CD4-positive, alpha-beta T cell (primary cell): ENCODE data around the gene EPM2AIP1. TPM values are rescaled to one million over a fixed set of nuclear protein-coding genes. Genes with fewer than 3 reads are reported as not detected.

ENCODE experiments used
- ATAC-seq: fragments of 200-7000 bp; cut with Tn5 transposase; one replicate; pipeline ENCODE4 v1.10.0; 2022; ENCODE audit warnings: mild to moderate bottlenecking; ENCODE audit not compliant: poor library complexity
- CTCF ChIA-PET: fragments of 350-600 bp; sonication (Branson Sonifier 250); formaldehyde crosslinking; loops from one replicate; lab custom pipeline; 2021; ENCODE audit warnings: antibody characterized with exemption, inconsistent platforms; lab: Charles Lee
- POLR2A ChIA-PET: fragments of 350-600 bp; sonication (Branson Sonifier 250); formaldehyde crosslinking; loops from one replicate; lab custom pipeline; 2021; ENCODE audit warnings: antibody characterized with exemption, inconsistent platforms; lab: Charles Lee
- DNase-seq, 14 experiments: peaks; one replicate each; pipeline ENCODE4 v3.0.0-alpha.2; 2013 to 2020; ENCODE audit warnings: mixed read lengths in 2 of 14
- H3K27ac ChIP-seq, 2 donors: one replicate each; pipeline versions ENCODE4 v1.5.1 to v1.7.0; 2013; ENCODE audit warnings: low read length in 2 of 2, low read depth in 1 of 2, mild to moderate bottlenecking in 1 of 2
- H3K27me3 ChIP-seq, 2 experiments: 1 replicate in 1 of 2; 2 replicates in 1 of 2; pipeline versions ENCODE4 v1.6.1 to v1.7.0; 2013; ENCODE audit warnings: low read length in 2 of 2, control low read depth in 1 of 2, mild to moderate bottlenecking in 1 of 2, moderate library complexity in 1 of 2; ENCODE audit not compliant: insufficient read depth in 2 of 2, control insufficient read depth in 1 of 2
- H3K36me3 ChIP-seq: one replicate; pipeline ENCODE4 v1.6.1; 2013; ENCODE audit warnings: low read length, control low read depth; ENCODE audit not compliant: insufficient read depth
- H3K4me1 ChIP-seq: one replicate; pipeline ENCODE4 v1.6.1; 2013; ENCODE audit warnings: low read length, control low read depth; ENCODE audit not compliant: insufficient read depth
- H3K4me3 ChIP-seq: one replicate; pipeline ENCODE4 v1.5.1; 2013; ENCODE audit warnings: mild to moderate bottlenecking, low read length, moderate library complexity
- H3K9me3 ChIP-seq, 2 experiments: 1 replicate in 1 of 2; 2 replicates in 1 of 2; pipeline versions ENCODE4 v1.6.1 to v1.7.0; 2013; ENCODE audit warnings: low read length in 2 of 2, mild to moderate bottlenecking in 2 of 2, control low read depth in 1 of 2, moderate library complexity in 1 of 2; ENCODE audit not compliant: control insufficient read depth in 1 of 2, insufficient read depth in 1 of 2
- H3K27ac Mint-ChIP-seq: one replicate; pipeline ENCODE4 v1.8.0; 2020; ENCODE audit warnings: mixed read lengths
- H3K27me3 Mint-ChIP-seq: one replicate; pipeline ENCODE4 v1.8.0; 2021; ENCODE audit warnings: mixed read lengths
- H3K36me3 Mint-ChIP-seq: one replicate; pipeline ENCODE4 v1.8.0; 2021; ENCODE audit warnings: low read depth, mixed read lengths
- H3K4me1 Mint-ChIP-seq: one replicate; pipeline ENCODE4 v1.8.0; 2021; ENCODE audit warnings: low read depth, mixed read lengths
- H3K4me3 Mint-ChIP-seq: one replicate; pipeline ENCODE4 v1.8.0; 2020; ENCODE audit warnings: mild to moderate bottlenecking, mixed read lengths
- H3K9me3 Mint-ChIP-seq: one replicate; pipeline ENCODE4 v1.8.0; 2020; ENCODE audit warnings: mixed read lengths
- CTCF ChIP-seq: fragments of 200-600 bp; IDR thresholded peaks from one replicate; pipeline ENCODE4 v1.8.0; 2022; ENCODE audit warnings: antibody characterized with exemption, mild to moderate bottlenecking
- intact Hi-C, 2 experiments: fragments of 100-400 bp; cut with DNase I in 1 of 2; cut with micrococcal nuclease in 1 of 2; formaldehyde crosslinking; loops; one replicate each; pipeline versions ENCODE4 v1.15.1 to v1.9.0; 2023 to 2025; cut with DNase I, micrococcal nuclease
- total RNA-seq, 174 experiments: library from RNA in 2 of 174; stranded (reverse) in 2 of 174; gene quantifications; one replicate each; pipeline ENCODE4 v1.2.3 and lab custom pipeline; 2021 to 2026

Gene EPM2AIP1
- total RNA-seq, 2 experiments from 2014 or later = 27.7 to 29.5 TPM

GRCh38 chr3:37032961-37033360 lies 40.0 kb upstream of the EPM2AIP1 start:
- Histone ChIP-seq H3K9me3 (peaks cover 0 to 5% of the 10 kb centered on the region in 2 experiments), H3K4me1 (no peaks in the 10 kb centered on the region), H3K27ac (no peak overlapping the region), H3K36me3 (peaks cover 83% of the 10 kb centered on the region), H3K4me3 (no peak overlapping the region), H3K27me3 (no peaks in the 10 kb centered on the region)
- POLR2A ChIA-PET = no interaction called here
- ATAC-seq (no peak), DNase-seq (no peak)
- no peaks in the 10 kb centered on the region for H3K27me3 Mint-ChIP-seq
- H3K4me1 Mint-ChIP-seq = no peaks in the 10 kb centered on the region
- TF ChIP-seq CTCF = no peak
- peaks cover 97% of the 10 kb centered on the region for H3K36me3 Mint-ChIP-seq
- intact Hi-C loops = no loop called here
- no peaks in the 10 kb centered on the region for H3K9me3 Mint-ChIP-seq
- no peak overlapping the region for H3K4me3 Mint-ChIP-seq
- CTCF ChIA-PET = interaction anchor here (0.6 kb wide), 1 partner anchor 1209 kb away, joined by 3 read pairs; no protein-coding TSS in a partner anchor
- H3K27ac Mint-ChIP-seq = no peak overlapping the region

DNA sequence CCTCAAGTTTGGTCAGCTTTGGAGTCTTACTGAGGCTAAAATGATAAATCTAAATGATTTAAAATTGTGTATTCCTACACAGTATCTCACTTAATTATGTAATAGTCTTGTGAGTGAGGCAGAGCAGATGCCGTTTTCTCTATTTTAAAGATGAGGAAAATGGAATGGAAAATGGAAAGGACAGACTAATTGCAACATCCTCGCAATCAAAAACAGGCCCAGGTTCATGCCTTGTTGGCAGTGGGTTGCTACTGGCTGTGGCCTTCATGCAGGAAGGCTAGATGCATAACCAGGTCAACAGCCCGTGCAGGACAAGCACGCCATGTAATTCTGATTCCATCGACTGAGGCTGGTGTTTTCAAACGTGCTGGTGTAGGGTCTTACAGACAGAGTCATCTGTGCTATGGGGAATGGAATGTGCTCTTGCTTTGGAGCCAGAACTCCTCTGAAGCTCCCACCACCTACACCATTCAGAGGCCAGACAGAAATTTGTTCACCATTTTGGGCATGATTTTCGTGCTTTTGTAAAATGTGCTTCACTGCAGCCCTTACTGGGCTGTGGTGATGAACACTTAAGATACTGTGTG lies 38.3 kb upstream of the EPM2AIP1 start:
- H3K27ac ChIP-seq = no peak overlapping the region
- intact Hi-C loops = no loop called here
- no peaks in the 10 kb centered on the region for H3K27me3 ChIP-seq
- no peak for ATAC-seq
- Mint-ChIP-seq H3K4me3 (no peak overlapping the region), H3K4me1 (no peaks in the 10 kb centered on the region), H3K27me3 (no peaks in the 10 kb centered on the region), H3K36me3 (peaks cover 98% of the 10 kb centered on the region), H3K9me3 (no peaks in the 10 kb centered on the region), H3K27ac (no peak overlapping the region)
- H3K4me3 ChIP-seq = no peak overlapping the region
- ChIA-PET CTCF (interaction anchor here (1.2 kb wide), 1 partner anchor 73 kb away, joined by 4 read pairs; no protein-coding TSS in a partner anchor), POLR2A (no interaction called here)
- no peaks in the 10 kb centered on the region for H3K4me1 ChIP-seq
- H3K9me3 ChIP-seq = peaks cover 0 to 5% of the 10 kb centered on the region in 2 experiments
- DNase-seq = no peak
- peaks cover 89% of the 10 kb centered on the region for H3K36me3 ChIP-seq
- no peak for TF ChIP-seq CTCF

- H3K4me1 Mint-ChIP-seq = no peaks in the 10 kb centered on the region
- DNase-seq = no peak
- peaks cover 98% of the 10 kb centered on the region for H3K36me3 Mint-ChIP-seq
- peaks cover 89% of the 10 kb centered on the region for H3K36me3 ChIP-seq
- TF ChIP-seq CTCF = no peak
- CTCF ChIA-PET = interaction anchor here (1.2 kb wide), 1 partner anchor 72 kb away, joined by 4 read pairs; no protein-coding TSS in a partner anchor
- no peaks in the 10 kb centered on the region for H3K27me3 ChIP-seq
- H3K27ac ChIP-seq = no peak overlapping the region
- no peak overlapping the region for H3K4me3 Mint-ChIP-seq
- H3K9me3 Mint-ChIP-seq = no peaks in the 10 kb centered on the region
- H3K9me3 ChIP-seq = peaks cover 0 to 2% of the 10 kb centered on the region in 2 experiments
- no peaks in the 10 kb centered on the region for H3K27me3 Mint-ChIP-seq
- H3K27ac Mint-ChIP-seq = no peak overlapping the region
- no peak for ATAC-seq
- POLR2A ChIA-PET = no interaction called here
- intact Hi-C loops = no loop called here
- no peak overlapping the region for H3K4me3 ChIP-seq
- no peaks in the 10 kb centered on the region for H3K4me1 ChIP-seq
Observed at GRCh38 chr3:37030588-37030987, 37.7 kb upstream of the EPM2AIP1 start.
